Measurements from ENCODE around the gene SLC8A1. TPM values are rescaled to one million over a fixed set of nuclear protein-coding genes. Genes with fewer than 3 reads are reported as not detected.

SLC8A1 gene
- total and polyA plus RNA-seq, 2 of the 13 experiments (the other 11 are each of a cell fraction or from before 2014, with no cell fraction given), result not detected

GRCh38 chr2:40358783-40359182 is 93.1 kb downstream of the SLC8A1 start (continued):
- TF ChIP-seq PREB (CRISPR knock-in tag; IDR thresholded peaks at IDR 0.05), result no peak
- TF ChIP-seq TRIM24 (CRISPR knock-in tag; IDR thresholded peaks at IDR 0.05), result no peak
- TF ChIP-seq RFXANK (CRISPR knock-in tag; IDR thresholded peaks at IDR 0.05), result no peak
- no peak for TF ChIP-seq ZNF597 (CRISPR knock-in tag; IDR thresholded peaks at IDR 0.05)
- TF ChIP-seq SNAPC2 (CRISPR knock-in tag; IDR thresholded peaks at IDR 0.05), result no peak
- no peak for TF ChIP-seq RBM22 (optimal IDR thresholded peaks at IDR 0.05; ENCODE audit: low read length)
- no peak for TF ChIP-seq IKZF5 (CRISPR knock-in tag; IDR thresholded peaks at IDR 0.05)
- no peak for TF ChIP-seq ZNF768 (CRISPR knock-in tag; IDR thresholded peaks at IDR 0.05)

GRCh38 chr2:40357667-40358066 is 94.2 kb downstream of the SLC8A1 start:
- Histone ChIP-seq H2AFZ (ENCODE audit: low read length) (no peak overlapping the region), H3K9me3 (ENCODE audit: low read length) (no peaks in the 10 kb centered on the region), H3K79me2 (ENCODE audit: insufficient read depth, low read length) (no peaks in the 10 kb centered on the region), H4K20me1 (ENCODE audit: insufficient read depth, low read length) (no peaks in the 10 kb centered on the region), H3K27me3 (ENCODE audit: control insufficient read depth in 1 of 2, insufficient read depth in 2 of 2, low read length in 2 of 2) (no peaks in the 10 kb centered on the region), H3K27ac (ENCODE audit: extremely low read length, insufficient read depth, low read length) (no peak overlapping the region), H3K36me3 (replicated peaks in 1 of 2; ENCODE audit: control insufficient read depth in 1 of 2, insufficient read depth in 2 of 2, low read length in 2 of 2) (no peaks in the 10 kb centered on the region), H3K4me1 (ENCODE audit: insufficient read depth, low read length) (no peaks in the 10 kb centered on the region), H3K4me2 (ENCODE audit: low read depth, low read length) (no peak overlapping the region), H3K4me3 (replicated peaks in 1 of 3; ENCODE audit: insufficient read depth in 1 of 3, low read depth in 2 of 3, low read length in 3 of 3) (no peak overlapping the region), H3K9ac (ENCODE audit: insufficient read depth, low read depth, low read length) (no peak overlapping the region)
- POLR2A ChIA-PET, result no interaction called here
- FAIRE-seq, result no peak
- ATAC-seq, result no peak
- intact Hi-C loops (cut with micrococcal nuclease; ENCODE audit: unreplicated experiment), result no loop called here
- CTCF ChIA-PET (ENCODE audit: low intra/inter-chr PET ratio, low total read pairs), result no interaction called here
- in situ Hi-C loops (cut with HindIII; ENCODE audit: extremely low pct_ligation_motif_present, low pct_unique_long_range_greater_than_20kb), result no loop called here
- no TSS peak for BruUV-seq (replicated peaks)
- 16% methylated on average over 3 of the region's 3 CpGs for WGBS (ENCODE audit: low lambda C conversion rate)
- no peak for TF ChIP-seq RARG (CRISPR knock-in tag; IDR thresholded peaks at IDR 0.05; ENCODE audit: low read depth)
- no peak for DNase-seq (ENCODE audit: low spot score)
